AG09319 (cell line): Measurements from ENCODE around the gene NDC1.
"Not testable (repeated sequence)": the region's sequence is repeated elsewhere in the genome, so short reads cannot be mapped to it uniquely, and the experiment has no call there.

Experiments used
- DNase-seq: peaks from one replicate; pipeline ENCODE4 v3.0.0-alpha.2; 2010; ENCODE audit warnings: low read depth; ENCODE audit errors: extremely low read depth
- TF ChIP-seq, protein P1 (sequence below): IDR thresholded peaks from 2 replicates; pipeline ENCODE4 v1.5.1; 2011; ENCODE audit warnings: low read depth, mild to moderate bottlenecking, inconsistent platforms, low read length, moderate library complexity

NDC1 gene

DNA sequence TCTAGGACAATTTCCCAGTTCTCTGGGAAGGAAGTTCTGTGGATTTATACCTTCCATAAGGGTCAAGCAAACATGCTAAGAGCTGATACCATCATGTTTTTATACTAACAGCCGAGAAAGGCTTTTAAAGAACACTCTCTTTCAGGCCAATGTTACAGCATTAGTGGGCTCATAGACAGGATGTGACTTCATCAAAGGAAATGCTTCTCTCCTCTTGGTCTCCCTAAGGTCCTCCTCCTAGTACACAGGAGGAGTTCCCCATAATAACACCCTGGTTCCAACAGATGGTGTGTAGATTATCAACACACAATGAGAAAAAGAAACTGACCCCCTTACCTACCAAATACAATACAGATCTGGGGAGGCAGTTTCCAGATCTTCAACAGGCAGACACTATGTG is 72.4 kb downstream of the NDC1 start:
- TF ChIP-seq, protein P1, sequence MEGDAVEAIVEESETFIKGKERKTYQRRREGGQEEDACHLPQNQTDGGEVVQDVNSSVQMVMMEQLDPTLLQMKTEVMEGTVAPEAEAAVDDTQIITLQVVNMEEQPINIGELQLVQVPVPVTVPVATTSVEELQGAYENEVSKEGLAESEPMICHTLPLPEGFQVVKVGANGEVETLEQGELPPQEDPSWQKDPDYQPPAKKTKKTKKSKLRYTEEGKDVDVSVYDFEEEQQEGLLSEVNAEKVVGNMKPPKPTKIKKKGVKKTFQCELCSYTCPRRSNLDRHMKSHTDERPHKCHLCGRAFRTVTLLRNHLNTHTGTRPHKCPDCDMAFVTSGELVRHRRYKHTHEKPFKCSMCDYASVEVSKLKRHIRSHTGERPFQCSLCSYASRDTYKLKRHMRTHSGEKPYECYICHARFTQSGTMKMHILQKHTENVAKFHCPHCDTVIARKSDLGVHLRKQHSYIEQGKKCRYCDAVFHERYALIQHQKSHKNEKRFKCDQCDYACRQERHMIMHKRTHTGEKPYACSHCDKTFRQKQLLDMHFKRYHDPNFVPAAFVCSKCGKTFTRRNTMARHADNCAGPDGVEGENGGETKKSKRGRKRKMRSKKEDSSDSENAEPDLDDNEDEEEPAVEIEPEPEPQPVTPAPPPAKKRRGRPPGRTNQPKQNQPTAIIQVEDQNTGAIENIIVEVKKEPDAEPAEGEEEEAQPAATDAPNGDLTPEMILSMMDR: no peak
- DNase-seq: no peak

DNA sequence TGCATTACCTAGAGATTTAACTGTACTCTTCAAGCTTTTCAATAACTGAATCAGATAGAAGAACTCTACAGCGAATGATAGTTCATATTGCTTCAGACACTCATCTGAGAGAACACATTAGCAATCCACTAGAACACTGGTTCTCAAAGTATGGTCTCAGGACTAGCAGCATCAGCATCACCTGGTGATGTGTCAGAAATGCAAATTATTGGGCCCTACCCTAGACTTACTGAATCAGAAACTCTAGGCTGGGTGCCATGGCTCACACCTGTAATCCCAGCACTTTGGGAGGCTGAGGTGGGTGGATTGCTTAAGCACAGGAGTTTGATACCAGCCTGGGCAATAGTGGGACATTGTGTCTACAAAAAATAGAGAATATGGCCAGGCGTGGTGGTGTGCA is 74.2 kb downstream of the NDC1 start:
- DNase-seq: no peak
- TF ChIP-seq, protein P1: no peak

DNA sequence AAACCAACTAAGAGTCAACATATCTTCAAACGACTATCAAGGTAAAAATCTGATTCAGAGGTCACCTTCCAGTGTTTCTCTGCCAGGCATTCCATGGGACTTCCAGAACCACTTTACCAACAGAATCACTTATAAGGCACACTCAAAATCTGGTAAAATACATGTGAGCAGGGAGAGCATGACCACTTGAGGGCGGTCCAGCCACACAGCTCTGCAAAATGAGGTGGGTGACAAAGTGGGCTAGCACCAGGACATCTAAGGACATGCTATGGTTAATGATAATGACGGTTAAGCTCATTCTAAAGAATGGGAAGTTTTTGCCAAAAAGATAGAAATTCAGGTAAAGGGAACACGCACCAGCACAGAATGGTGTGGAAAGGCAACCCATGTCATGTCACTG is 74.6 kb downstream of the NDC1 start:
- no peak for DNase-seq
- TF ChIP-seq, protein P1: no peak; the same call in 1 of the 2 replicates

DNA sequence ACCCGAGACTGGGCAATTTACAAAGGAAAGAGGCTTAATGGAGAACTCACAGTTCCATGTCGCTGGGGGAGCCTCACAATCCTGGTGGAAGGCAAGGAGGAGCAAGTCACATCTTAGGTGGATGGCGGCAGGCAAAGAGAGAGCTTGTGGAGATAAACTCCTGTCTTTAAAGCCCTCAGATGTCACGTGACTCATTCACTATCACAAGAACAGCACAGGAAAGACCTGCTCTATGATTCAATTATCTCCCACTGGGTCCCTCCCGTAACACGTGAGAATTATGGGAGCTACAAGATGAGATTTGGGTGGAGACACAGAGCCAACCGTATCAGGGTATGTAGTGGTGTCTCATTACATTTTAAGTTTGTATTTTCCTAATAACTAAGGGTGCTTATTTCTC is 77.6 kb downstream of the NDC1 start:
- not testable (repeated sequence) for DNase-seq

DNA sequence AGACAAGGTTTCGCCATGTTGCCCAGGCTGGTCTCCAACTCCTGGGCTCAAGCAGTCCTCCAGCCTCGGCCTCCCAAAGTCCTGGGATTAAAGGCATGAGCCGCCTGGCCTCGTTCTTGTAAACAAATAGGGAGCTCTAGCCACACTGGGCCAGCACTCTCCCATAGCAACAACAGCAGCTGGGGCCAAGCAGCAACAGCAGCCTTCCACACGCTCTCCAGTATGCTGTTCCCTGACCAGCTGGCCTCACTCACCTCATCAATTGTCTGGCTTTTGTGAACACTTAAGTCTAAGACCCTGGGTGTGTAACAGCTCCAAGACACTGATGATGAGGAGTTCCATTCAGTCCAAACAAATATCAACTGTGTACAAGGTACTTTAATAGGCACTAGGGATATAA is 82.2 kb downstream of the NDC1 start:
- no peak for DNase-seq
- TF ChIP-seq, protein P1: no peak

DNA sequence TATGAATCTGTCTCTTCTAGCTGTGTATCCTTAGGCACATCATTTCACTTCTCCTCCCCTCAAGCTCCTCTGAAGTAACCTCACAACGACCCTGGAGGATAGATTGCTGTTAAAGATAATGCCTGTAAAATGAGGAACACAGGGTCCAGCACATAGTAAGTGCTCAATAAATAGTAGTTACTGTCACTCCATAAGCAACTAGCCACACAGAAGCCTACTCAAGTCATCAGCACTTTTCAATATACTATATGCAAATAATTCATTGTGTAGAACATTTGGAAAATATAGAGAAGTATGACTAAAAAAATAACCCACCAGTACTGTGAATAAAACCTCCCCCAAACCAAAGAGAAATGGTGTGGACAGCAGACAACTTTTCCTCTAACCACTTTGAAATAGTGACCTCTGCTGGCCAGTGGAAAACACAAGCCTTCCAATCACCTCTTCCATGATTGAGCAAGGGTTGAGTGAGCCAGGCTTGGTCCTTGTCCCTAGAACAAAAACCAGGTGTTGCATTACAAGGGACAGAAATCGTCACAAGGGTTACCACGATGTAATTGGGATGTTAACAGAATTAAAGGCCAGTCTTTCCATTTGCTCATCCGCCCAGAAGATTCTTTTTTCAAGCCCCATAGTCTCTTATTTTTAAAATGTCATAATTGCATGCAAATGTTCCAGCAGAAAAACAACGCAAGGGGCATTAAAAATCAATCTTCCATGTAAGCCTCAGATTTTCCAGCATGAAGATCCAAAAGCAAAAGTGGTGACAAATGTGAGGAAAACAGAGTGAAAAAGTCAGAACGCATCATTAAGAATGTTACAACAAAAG is 83.4 kb downstream of the NDC1 start:
- TF ChIP-seq, protein P1: peak; percentile 73
- DNase-seq: peak; percentile 39

DNA sequence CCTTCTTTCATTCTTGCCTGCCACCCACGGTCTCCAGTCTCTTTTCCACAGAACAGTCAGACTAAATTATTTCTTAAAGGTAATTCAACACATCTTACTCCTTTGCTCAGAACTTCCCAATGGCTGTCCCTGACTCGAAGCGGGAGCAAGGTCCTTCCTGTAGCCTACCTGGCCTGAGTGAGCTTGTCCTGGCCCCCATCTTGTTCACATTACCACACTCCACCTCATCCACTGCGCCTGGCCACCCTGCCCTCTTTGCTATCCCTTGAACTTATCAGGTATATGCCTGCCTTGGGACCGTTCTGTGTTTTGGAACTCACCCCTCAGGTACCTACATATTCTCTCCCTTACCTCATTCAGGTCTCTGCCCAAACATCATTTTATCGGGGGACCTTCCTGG is 85.8 kb downstream of the NDC1 start:
- DNase-seq: no peak
- TF ChIP-seq, protein P1: no peak

DNA sequence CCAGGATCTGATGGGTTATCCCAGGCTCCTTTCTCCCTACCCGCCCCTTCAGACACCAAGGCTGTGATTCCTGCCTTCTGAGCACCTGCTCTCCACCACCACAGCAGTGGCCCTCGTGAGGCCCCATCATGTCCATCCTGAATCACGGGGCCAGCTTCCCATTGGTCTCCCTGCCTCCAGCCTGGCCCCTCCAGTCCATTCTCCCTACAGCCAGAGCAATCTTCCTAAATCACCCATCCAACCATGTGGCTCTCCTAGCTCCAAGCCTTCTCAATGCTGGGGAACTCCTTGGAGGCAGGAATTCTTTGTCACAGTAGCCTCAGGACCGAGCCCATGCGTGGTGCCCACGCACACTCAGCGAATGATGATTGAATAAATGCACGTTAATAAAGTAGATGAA is 90.3 kb downstream of the NDC1 start:
- TF ChIP-seq, protein P1: no peak
- no peak for DNase-seq
